Thymus (tissue), 14 donors: ENCODE results near the gene CIT. TPM values are rescaled to one million over a fixed set of nuclear protein-coding genes. Genes with fewer than 3 reads are reported as not detected.

Experiments used
- DNase-seq, 9 donors: peaks; one replicate each; pipeline ENCODE4 v3.0.0-alpha.2; 2013; ENCODE audit warnings: low spot score in 9 of 9, low read depth in 6 of 9, missing footprints in 1 of 9
- H3K27ac ChIP-seq, 2 donors: one replicate each; pipeline ENCODE4 v1.5.1; 2013; ENCODE audit warnings: control low read depth in 1 of 2, low read depth in 1 of 2, low read length in 1 of 2, mild to moderate bottlenecking in 1 of 2, moderate library complexity in 1 of 2
- H3K27me3 ChIP-seq, 2 donors: one replicate each; pipeline ENCODE4 v1.5.1; 2013; ENCODE audit warnings: low read length in 1 of 2; ENCODE audit not compliant: control insufficient read depth in 2 of 2, insufficient read depth in 1 of 2
- H3K36me3 ChIP-seq, 2 donors: one replicate each; pipeline ENCODE4 v1.5.1; 2013; ENCODE audit warnings: low read length in 1 of 2, mild to moderate bottlenecking in 1 of 2, moderate library complexity in 1 of 2; ENCODE audit not compliant: control insufficient read depth in 2 of 2, insufficient read depth in 2 of 2
- H3K4me1 ChIP-seq, 2 donors: one replicate each; pipeline ENCODE4 v1.5.1; 2013; ENCODE audit warnings: low read length in 2 of 2; ENCODE audit not compliant: control insufficient read depth in 2 of 2, insufficient read depth in 2 of 2
- H3K4me3 ChIP-seq, 2 donors: one replicate each; pipeline ENCODE4 v1.5.1; 2013; ENCODE audit warnings: low read length in 2 of 2, control low read depth in 1 of 2, mild to moderate bottlenecking in 1 of 2
- H3K9me3 ChIP-seq, 2 donors: one replicate each; pipeline ENCODE4 v1.5.1; 2013; ENCODE audit warnings: low read length in 1 of 2, mild to moderate bottlenecking in 1 of 2; ENCODE audit not compliant: control insufficient read depth in 2 of 2, insufficient read depth in 1 of 2
- WGBS: extraction: QIAGEN DNeasy Blood & Tissue Kit; methylation state at CpG from one replicate; pipeline ENCODE4 v1.1.7; 2013; 5-methylcytosine and 5-hydroxymethylcytosine counted together
- long read RNA-seq, 10 donors: transcript quantifications; one replicate each; lab custom pipeline, GENCODE V29; 2026
- polyA plus RNA-seq: library from polyadenylated mRNA; stranded (reverse); fragments of 200-250 nt; gene quantifications from one replicate; pipeline ENCODE4 v1.2.3, GENCODE V29; 2013
- total RNA-seq: library from RNA; stranded (reverse); fragments of 120-200 nt; gene quantifications from one replicate; pipeline ENCODE4 v1.2.4, GENCODE V29; 2013
- donor health status: healthy.

The CIT gene
- total RNA-seq (9.1 TPM), polyA plus RNA-seq (2.6 TPM)
- long read RNA-seq, donor 1 = 0 reads
- long read RNA-seq, donor 2 = 0 reads
- long read RNA-seq, donor 3 = 0 reads
- long read RNA-seq, donor 4 = 0 reads
- long read RNA-seq, donor 5, partial matches to known transcripts = 0 of 1 reads
- long read RNA-seq, donor 5, other reads (novel, unspliced or antisense) = 0 of 1 reads
- long read RNA-seq, donor 6, partial matches to known transcripts = 0 of 1 reads
- long read RNA-seq, donor 6, other reads (novel, unspliced or antisense) = 0 of 1 reads
- long read RNA-seq, donor 7, partial matches to known transcripts = 0 of 1 reads
- long read RNA-seq, donor 7, other reads (novel, unspliced or antisense) = 0 of 1 reads
- long read RNA-seq, donor 8, partial matches to known transcripts = 0 of 1 reads
- long read RNA-seq, donor 8, other reads (novel, unspliced or antisense) = 0 of 1 reads
- long read RNA-seq, donor 9 = 0 reads
- long read RNA-seq, donor 10 = 0 reads

DNA sequence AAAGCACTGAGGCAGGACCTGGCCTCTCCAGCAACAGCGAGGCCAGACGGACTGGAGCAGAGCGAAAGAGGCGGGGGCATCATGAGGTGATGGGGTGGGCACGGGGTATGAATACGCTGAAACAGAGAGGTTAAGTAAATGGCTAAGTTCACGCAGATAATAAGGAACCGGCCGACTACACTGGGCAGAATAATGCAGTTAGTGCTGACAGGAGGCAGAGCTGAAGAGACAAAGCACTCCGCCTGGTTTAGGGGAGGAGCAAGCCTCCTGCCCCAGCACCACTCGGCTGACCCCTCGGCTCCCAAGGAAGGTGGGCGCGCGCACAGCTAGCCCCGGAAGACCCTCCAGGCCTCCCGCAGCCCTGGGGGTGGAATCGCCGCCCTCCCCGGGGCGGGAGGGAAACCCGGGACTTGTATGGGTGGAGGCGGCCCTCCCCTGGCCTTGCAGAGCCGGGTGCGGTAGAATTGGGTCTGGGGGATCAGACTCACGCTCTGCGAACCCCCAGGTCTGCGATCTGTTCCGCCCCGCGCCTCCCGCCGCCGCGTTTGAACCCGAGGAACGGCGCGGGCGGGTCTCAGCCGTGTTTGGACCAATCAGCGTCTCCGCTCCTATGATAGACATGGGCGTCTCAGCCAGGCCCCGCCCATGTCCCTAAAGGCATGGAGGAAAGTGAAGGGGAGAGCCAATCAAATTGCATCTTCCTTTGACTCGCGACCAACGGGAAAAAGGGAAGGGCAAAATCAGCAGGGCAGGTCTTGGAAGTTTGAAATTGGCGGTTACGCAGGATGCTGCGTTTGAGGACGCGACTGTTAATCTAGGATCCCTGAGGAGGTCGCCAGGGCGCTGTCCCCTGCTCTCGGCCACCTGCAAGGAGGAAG is at the start of gene CIT:
Gene CIT (minus strand): TSS at position 560 of the 878 bp plus-strand sequence. CDS start 1,152 bp downstream, outside the sequence.
- Histone ChIP-seq H3K4me1 (peaks cover 9 to 13% of the 10 kb centered on the region in 2 donors), H3K9me3 (no peaks in the 10 kb centered on the region), H3K27ac (peak within 1 kb of the TSS in 1 of 2 donors; percentile 55), H3K27me3 (peaks cover 0 to 2% of the 10 kb centered on the region in 2 donors), H3K4me3 (peak within 1 kb of the TSS; percentile 68 to 97), H3K36me3 (peaks cover 4 to 21% of the 10 kb centered on the region in 2 donors)
- WGBS = under 1% methylated on average over 56 of the region's 56 CpGs
- DNase-seq = peak; percentile 84 to 96 (median 91)

GRCh38 chr12:119925269-119925668 is 48.1 kb upstream of the CIT start:
- Histone ChIP-seq H3K4me3 (no peak overlapping the region), H3K4me1 (no peaks in the 10 kb centered on the region), H3K9me3 (no peaks in the 10 kb centered on the region), H3K27ac (no peak overlapping the region), H3K27me3 (peaks cover 0 to 2% of the 10 kb centered on the region in 2 donors), H3K36me3 (no peaks in the 10 kb centered on the region)
- DNase-seq = no peak

- Histone ChIP-seq H3K27me3 (peaks cover 0 to under 1% of the 10 kb centered on the region in 2 donors), H3K9me3 (no peaks in the 10 kb centered on the region), H3K27ac (no peak overlapping the region), H3K4me3 (no peak overlapping the region), H3K36me3 (no peaks in the 10 kb centered on the region), H3K4me1 (no peaks in the 10 kb centered on the region)
- DNase-seq = no peak
- WGBS = 96% methylated on average over 6 of the region's 6 CpGs
These were observed 42.9 kb upstream of the CIT start for GRCh38 chr12:119920064-119920463.

- H3K27me3 ChIP-seq = no peaks in the 10 kb centered on the region
- H3K36me3 ChIP-seq = no peaks in the 10 kb centered on the region
- H3K9me3 ChIP-seq = no peaks in the 10 kb centered on the region
- no peak for DNase-seq
- H3K4me3 ChIP-seq = no peak overlapping the region
- 91% methylated on average over 13 of the region's 13 CpGs for WGBS
- H3K4me1 ChIP-seq = no peaks in the 10 kb centered on the region
- H3K27ac ChIP-seq = no peak overlapping the region
These were observed 38.9 kb upstream of the CIT start for GRCh38 chr12:119915894-119916510.

- no peaks in the 10 kb centered on the region for H3K9me3 ChIP-seq
- H3K27ac ChIP-seq = no peak overlapping the region
- WGBS = 43% methylated on average over 1 of the region's 1 CpG
- no peaks in the 10 kb centered on the region for H3K27me3 ChIP-seq
- DNase-seq = no peak
- H3K4me3 ChIP-seq = no peak overlapping the region
- H3K36me3 ChIP-seq = no peaks in the 10 kb centered on the region
- no peaks in the 10 kb centered on the region for H3K4me1 ChIP-seq
These were observed 37.5 kb upstream of the CIT start for GRCh38 chr12:119914666-119915065.

GRCh38 chr12:119913536-119914330 is 36.6 kb upstream of the CIT start:
- H3K36me3 ChIP-seq = no peaks in the 10 kb centered on the region
- no peak for DNase-seq
- H3K4me3 ChIP-seq = no peak overlapping the region
- no peaks in the 10 kb centered on the region for H3K9me3 ChIP-seq
- no peaks in the 10 kb centered on the region for H3K4me1 ChIP-seq
- no peaks in the 10 kb centered on the region for H3K27me3 ChIP-seq
- 97% methylated on average over 6 of the region's 6 CpGs for WGBS
- no peak overlapping the region for H3K27ac ChIP-seq

DNA sequence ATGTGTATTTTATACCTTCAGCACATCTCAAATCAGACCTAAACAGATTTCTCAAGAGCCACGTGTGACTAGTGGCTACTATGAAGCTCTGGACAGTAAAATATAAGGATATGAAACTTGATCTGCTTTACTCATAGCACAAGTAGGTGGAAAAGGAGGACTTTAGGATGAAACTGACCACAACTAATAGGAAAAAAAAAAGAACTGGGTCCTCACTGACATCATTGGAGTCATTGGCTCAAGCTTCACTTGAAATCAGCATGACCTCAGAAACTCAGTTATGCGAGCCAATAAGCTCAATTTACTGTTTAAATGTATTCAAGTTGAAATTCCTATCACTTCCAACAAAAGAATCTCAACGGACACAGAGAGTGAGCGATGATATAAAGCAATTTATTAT is 34.1 kb upstream of the CIT start:
- Histone ChIP-seq H3K4me1 (no peaks in the 10 kb centered on the region), H3K27me3 (no peaks in the 10 kb centered on the region), H3K27ac (no peak overlapping the region), H3K4me3 (no peak overlapping the region), H3K36me3 (no peaks in the 10 kb centered on the region), H3K9me3 (no peaks in the 10 kb centered on the region)
- WGBS = 91% methylated on average over 4 of the region's 4 CpGs
- no peak for DNase-seq

- no peaks in the 10 kb centered on the region for H3K4me1 ChIP-seq
- DNase-seq = no peak
- no peaks in the 10 kb centered on the region for H3K9me3 ChIP-seq
- no peaks in the 10 kb centered on the region for H3K27me3 ChIP-seq
- WGBS = 98% methylated on average over 4 of the region's 4 CpGs
- H3K4me3 ChIP-seq = no peak overlapping the region
- no peaks in the 10 kb centered on the region for H3K36me3 ChIP-seq
- no peak overlapping the region for H3K27ac ChIP-seq
These were observed 33.5 kb upstream of the CIT start for GRCh38 chr12:119910586-119910985.
